ENCODE data around the gene MAML3.

The MAML3 gene

GRCh38 chr4:139746431-139747171 is 407.4 kb downstream of the MAML3 start:
- DNase-seq, result no peak

DNA sequence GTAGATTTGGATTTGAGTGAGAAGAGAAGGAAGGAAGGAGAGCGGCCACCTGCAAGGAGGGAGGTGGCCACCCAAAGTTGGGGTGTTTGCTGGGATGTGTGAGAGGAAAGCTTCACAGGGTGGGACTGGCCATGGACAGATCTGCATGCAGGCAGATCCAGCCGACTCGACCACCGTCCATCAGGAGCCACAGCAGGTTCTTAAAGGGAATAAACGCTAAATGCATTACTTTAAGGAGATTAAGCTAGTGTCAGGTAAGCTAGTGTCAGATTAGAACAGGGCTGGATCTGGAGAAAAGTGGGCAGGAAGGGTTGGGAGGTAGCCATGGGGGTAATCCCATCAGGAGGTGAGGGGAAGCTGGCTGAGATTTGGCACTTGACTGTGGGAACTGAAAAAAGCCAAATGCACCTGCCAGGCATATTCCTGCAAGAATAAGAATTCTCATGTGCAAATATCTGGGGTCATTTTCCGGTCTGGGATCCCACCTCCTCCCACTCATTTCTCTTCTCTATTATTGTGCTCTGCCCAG is 408.8 kb downstream of the MAML3 start:
- no peak for DNase-seq

GRCh38 chr4:139744232-139744631 is 409.8 kb downstream of the MAML3 start:
- DNase-seq, result no peak

DNA sequence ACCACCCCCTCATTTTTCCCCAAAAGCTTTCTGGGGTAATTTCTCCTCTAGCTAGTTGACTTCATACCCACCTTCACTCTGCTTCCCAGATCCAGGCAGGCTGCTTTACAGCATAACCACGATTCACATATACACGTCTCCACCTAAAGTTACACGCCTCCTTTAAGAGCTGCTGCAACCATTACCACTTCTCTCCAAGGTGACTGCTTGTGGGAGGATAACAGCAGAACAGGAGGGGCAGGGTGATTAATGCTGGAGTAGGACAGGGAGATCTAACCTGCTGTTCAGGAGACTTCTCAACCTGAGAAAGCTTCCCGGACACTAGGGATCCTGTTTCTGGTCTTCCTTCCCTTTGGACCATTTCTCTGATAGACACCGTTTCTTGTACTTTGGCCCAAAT is 411.0 kb downstream of the MAML3 start:
- DNase-seq, result no peak

DNA sequence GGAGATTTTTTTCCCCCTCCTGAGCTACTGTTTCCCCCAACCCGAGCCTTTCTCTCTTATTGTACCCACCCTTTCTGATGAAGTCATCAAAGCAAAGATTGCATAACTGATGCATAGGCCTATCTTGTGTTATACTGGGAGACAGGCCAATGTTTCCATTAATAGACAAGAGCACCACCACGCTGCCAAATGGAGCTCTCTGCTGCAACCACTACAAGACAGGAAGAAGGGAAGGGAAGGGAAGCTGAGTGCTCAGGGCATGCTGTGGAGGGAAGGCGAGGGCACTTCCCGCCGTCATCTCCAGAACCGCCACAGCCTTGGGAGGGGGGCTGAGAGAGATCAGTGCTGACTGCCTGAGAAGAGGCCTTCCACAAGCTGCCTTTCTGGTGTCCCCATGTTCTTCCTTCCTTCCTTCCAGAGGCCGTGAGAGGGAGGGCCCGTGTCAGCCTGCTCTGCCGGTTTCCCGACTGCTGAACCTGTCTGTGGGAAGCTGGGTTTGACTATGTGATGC is 413.4 kb downstream of the MAML3 start:
- peak; percentile 84 to 93 (median 89) for DNase-seq

DNA sequence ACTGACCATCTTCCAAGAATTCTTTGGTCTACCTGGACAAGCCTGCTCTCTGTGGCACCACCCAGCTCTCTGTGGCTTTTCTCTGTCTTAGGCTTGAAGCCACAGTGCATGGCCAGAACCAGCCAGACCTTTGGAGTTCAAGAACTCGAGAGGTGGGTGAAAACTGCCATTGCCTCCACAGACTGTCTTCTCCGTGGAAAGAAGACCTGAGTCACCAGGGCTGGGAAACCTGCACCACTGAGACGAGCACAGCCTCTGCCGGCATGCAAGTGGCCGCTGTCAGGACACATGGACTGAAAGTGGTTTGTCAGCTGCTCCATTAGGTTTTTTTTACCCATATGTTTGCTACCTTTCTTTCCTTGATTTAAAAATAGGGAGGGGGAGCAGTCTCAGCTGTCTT is 413.9 kb downstream of the MAML3 start:
- peak in 3 of 4 experiments; percentile 29 to 64 (median 59) for DNase-seq

DNA sequence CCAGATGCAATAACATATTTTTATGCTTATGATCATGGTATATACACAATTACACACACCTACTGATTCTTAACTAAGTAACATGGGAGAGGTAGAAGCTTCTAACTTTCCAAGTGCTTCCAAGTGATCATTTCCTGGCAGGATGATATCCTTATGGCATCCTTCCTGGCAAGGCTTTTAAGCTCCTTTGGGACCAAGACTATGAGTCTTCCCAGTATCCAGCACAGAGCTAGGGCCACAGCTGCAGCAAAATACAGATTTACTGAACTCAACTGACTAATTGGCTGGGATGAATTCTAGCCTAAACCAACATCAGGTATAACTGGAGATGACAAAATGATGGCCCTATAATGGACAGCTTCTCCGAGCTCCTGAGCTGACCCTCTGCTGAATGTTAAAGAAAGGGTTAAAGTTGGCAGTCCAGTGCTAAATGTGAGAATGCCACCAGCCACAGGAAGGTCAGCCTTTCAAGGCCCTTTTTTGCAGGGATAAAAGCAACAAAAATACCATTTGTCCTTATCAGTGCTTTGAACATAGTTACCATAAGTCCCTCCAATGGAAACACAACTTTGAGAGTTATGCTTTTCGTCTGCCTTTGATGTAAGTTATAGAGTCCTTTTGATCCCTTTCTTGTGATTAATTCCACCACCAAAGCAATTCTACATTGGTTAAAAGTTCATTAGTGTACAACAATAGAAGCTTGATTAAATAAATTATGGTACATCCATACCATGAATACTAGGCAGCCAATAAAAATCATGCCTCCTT is 415.0 kb downstream of the MAML3 start:
- DNase-seq, result no peak

DNA sequence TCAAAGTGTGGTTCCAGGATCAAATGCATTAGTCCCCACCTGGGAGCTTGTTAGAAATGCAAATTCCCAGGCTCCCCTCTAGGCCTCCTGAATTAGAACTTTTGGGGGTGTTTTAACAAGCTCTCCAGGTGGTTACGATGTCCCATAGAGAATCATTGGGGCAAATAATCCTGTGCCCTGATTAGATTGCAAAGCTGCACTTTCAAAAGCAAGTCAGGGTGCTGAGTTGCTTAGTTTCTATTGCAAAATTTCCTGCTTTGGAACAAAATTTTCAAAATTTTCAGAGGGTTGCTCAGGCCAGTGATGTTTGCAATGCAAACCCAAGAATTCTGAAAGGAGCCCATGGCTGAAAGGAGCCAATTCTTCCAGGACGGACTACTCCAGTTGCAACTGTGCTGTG is 417.3 kb downstream of the MAML3 start:
- peak in 3 of 4 experiments; percentile 29 to 62 (median 40) for DNase-seq

DNA sequence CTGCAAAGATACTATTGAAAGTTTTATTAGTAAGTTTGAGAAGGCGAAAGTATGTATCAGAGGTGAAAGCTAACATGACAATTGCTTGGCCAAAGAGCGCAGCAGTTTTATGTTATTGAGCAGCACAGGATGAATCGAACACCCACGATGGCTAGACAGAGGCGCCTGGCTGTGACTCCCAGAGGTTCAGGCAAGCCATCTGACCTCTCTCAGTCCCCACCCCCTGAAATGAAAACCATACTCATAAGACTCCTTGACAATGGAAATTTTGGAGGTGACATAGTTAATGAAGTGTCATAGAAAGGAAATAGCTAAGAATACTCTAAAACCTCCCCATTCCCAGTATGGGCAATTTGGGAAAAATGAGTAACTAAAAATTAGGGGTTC is 417.7 kb downstream of the MAML3 start:
- peak in 3 of 4 experiments; percentile 25 to 38 (median 27) for DNase-seq

DNA sequence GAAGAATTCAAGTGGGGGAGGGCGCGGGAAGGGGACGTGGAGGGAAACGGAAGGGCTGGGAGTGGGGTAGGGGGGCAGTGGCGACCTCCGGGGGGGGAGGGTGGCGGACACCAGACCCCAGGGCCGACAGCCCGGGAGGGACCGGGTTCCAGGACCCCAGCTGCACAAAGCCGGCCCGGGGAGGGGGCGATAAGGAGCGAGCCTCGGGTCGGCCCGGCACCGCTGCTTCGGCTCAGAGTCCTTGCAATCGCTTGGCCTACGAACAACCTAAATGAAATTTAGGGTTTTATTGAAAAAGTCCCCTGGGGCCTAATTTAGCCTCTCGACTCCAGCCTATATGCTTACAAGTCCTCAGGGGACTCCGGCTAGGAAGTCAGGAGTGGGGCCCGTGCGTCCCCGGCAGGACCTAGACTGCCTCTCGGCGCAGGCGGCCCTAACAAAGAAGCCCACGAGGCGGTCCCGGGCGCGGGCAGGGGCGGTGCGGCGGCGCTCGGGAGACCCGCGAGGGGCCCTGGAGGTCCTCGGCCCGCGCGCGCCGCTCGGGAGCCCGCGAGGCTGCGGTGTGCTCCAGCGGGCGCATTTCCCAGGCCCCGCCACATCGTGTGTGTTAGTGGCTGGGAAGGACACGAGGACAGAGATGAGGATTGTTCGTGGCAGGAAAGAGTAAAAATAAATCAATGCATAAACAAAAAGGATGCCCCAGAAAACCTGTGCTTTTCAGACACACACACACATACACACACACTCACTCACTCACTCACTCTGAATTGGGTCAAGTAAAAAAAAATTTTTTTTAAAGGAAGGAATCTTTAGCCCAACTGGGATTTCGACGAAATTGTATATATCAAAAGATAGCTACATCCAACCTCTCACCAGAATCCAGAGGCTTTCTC is 418.4 kb downstream of the MAML3 start:
- peak; percentile 9 to 51 (median 32) for DNase-seq

- peak; percentile 62 to 83 (median 72) for DNase-seq
These were observed 419.1 kb downstream of the MAML3 start for GRCh38 chr4:139734875-139735380.

- DNase-seq, result peak; percentile 66 to 81 (median 72)
These were observed 419.6 kb downstream of the MAML3 start for GRCh38 chr4:139734201-139734874.

GRCh38 chr4:139732991-139733570 is 420.9 kb downstream of the MAML3 start:
- DNase-seq, result no peak

DNA sequence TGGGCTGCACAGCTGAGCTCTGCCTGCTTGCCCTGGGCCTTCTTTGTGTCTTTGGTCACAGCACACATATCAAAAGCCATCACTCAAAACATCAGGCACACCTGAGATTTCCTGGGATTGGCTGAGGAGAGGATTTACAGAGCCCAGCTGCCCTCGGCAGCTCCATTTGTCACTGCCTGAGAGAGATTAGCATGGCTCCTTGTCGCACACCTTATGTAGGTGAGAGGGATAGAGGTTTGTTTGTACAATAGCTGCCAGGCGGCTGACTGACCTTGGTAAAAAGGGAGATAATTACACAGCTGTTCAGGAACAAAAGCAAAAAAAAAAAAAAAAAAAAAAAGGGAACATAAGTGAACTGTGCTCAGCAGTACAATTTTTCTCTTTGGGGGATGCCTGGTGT is 425.1 kb downstream of the MAML3 start:
- no peak for DNase-seq

- DNase-seq, result no peak
These were observed 425.8 kb downstream of the MAML3 start for GRCh38 chr4:139728146-139728545.

GRCh38 chr4:139726615-139727014 is 427.4 kb downstream of the MAML3 start:
- DNase-seq, result no peak

- DNase-seq, result no peak
These were observed 428.7 kb downstream of the MAML3 start for GRCh38 chr4:139725236-139725635.

GRCh38 chr4:139721789-139722188 is 432.2 kb downstream of the MAML3 start:
- DNase-seq, result no peak

- no peak for DNase-seq
These were observed 433.2 kb downstream of the MAML3 start for GRCh38 chr4:139720806-139721205.

GRCh38 chr4:139719381-139720101 is 434.4 kb downstream of the MAML3 start:
- DNase-seq, result no peak

GRCh38 chr4:139718833-139719232 is 435.2 kb downstream of the MAML3 start:
- no peak for DNase-seq
